Measurements from ENCODE around the gene TMEM201. TPM values are rescaled to one million over a fixed set of nuclear protein-coding genes. Genes with fewer than 3 reads are reported as not detected.

Gene TMEM201
- total and polyA plus RNA-seq, 2 of the 4 experiments (the other 2 are of a cell fraction) = 1.3 to 8.7 TPM

GRCh38 chr1:9549955-9550546, 38.7 kb upstream of the TMEM201 start:
- Histone ChIP-seq H3K14ac (replicated peaks; ENCODE audit: low read depth, low read length) (no peak overlapping the region), H4K5ac (ENCODE audit: low read depth, low read length) (no peak overlapping the region), H3K9me3 (ENCODE audit: control insufficient read depth, insufficient read depth, low read length) (no peaks in the 10 kb centered on the region), H3K4me3 (ENCODE audit: insufficient read depth, low read depth, low read length) (no peak overlapping the region), H3K4me2 (ENCODE audit: low read depth, low read length) (no peak overlapping the region), H2BK20ac (ENCODE audit: low read depth, low read length) (no peak overlapping the region), H2AFZ (replicated peaks; ENCODE audit: low read length, poor library complexity) (no peak overlapping the region), H3K23ac (ENCODE audit: low read depth, low read length) (no peak overlapping the region), H3K36me3 (ENCODE audit: control insufficient read depth, insufficient read depth, low read length) (peaks cover 3% of the 10 kb centered on the region), H3K56ac (ENCODE audit: extremely low read depth, insufficient read depth, low read length) (no peak overlapping the region), H2BK15ac (ENCODE audit: low read depth, low read length) (no peak overlapping the region), H3K4me1 (ENCODE audit: control insufficient read depth, insufficient read depth, low read length) (peaks cover 3% of the 10 kb centered on the region; the same call in 1 of the 2 replicates), H2AK5ac (ENCODE audit: low read depth, low read length) (no peak overlapping the region), H3K27ac (ENCODE audit: insufficient read depth, low read length) (no peak overlapping the region), H4K91ac (ENCODE audit: insufficient read depth, low read depth, low read length) (no peak overlapping the region), H4K8ac (ENCODE audit: low read depth in 2 of 2, low read length in 2 of 2) (no peak overlapping the region), H3K9ac (ENCODE audit: low read depth, low read length) (no peak overlapping the region), H3K4ac (ENCODE audit: low read depth, low read length) (no peak overlapping the region), H2AK9ac (replicated peaks; ENCODE audit: low read depth, low read length, poor library complexity) (no peak overlapping the region), H3K79me1 (ENCODE audit: low read depth in 1 of 2, low read length in 2 of 2) (peaks cover 14 to 61% of the 10 kb centered on the region in 2 experiments), H3K9me1 (ENCODE audit: insufficient read depth, low read length) (peaks cover 11% of the 10 kb centered on the region), H4K20me1 (ENCODE audit: insufficient read depth, low read length) (peaks cover 39% of the 10 kb centered on the region), H3K18ac (ENCODE audit: low read depth, low read length) (no peak overlapping the region), H2BK5ac (ENCODE audit: low read depth, low read length, poor library complexity, severe bottlenecking) (no peak overlapping the region), H3K27me3 (ENCODE audit: control insufficient read depth, insufficient read depth, low read length) (no peaks in the 10 kb centered on the region), H2BK120ac (ENCODE audit: low read depth, low read length) (no peak overlapping the region)
- dilution Hi-C loops (cut with HindIII; ENCODE audit: low sequenced_read_pairs, unreplicated experiment) = no loop called here
- in situ Hi-C loops (cut with MboI; ENCODE audit: low sequenced_read_pairs) = no loop called here
- ChIA-PET CTCF (no interaction called here), POLR2A (ENCODE audit: unreplicated experiment) (no interaction called here)
- WGBS, 2 experiments (ENCODE audit: extremely low coverage in 2 of 2, insufficient read length in 1 of 2) = no CpG with 5 or more reads among the region's 6 CpGs
- DNase-seq = no peak
- intact Hi-C loops (cut with micrococcal nuclease) = no loop called here
- no peak for ATAC-seq (ENCODE audit: low read depth)
- TF ChIP-seq MAZ (IDR thresholded peaks at IDR 0.05; ENCODE audit: borderline replicate concordance, low read depth, low read length) (no peak), MAFK (IDR thresholded peaks at IDR 0.05; ENCODE audit: low read depth, low read length) (no peak), RAD21 (IDR thresholded peaks at IDR 0.05; ENCODE audit: low read length) (no peak), MXI1 (IDR thresholded peaks at IDR 0.05; ENCODE audit: borderline replicate concordance, low read depth, low read length) (no peak), POLR2A (IDR thresholded peaks at IDR 0.05; ENCODE audit: low read depth, low read length) (no peak), USF2 (IDR thresholded peaks at IDR 0.05; ENCODE audit: low read depth, low read length) (no peak), SMC3 (IDR thresholded peaks at IDR 0.05; ENCODE audit: low read depth, low read length) (no peak), NFE2L2 (IDR thresholded peaks at IDR 0.05; ENCODE audit: low read depth, low read length) (no peak), RFX5 (IDR thresholded peaks at IDR 0.05; ENCODE audit: low read depth, low read length) (no peak), CEBPB (IDR thresholded peaks at IDR 0.05; ENCODE audit: low read depth, low read length) (no peak), FOS (IDR thresholded peaks at IDR 0.05; ENCODE audit: low read depth, low read length) (no peak), CHD1 (IDR thresholded peaks at IDR 0.05; ENCODE audit: low read depth, low read length) (no peak), BHLHE40 (IDR thresholded peaks at IDR 0.05; ENCODE audit: low read depth, low read length) (no peak), RCOR1 (IDR thresholded peaks at IDR 0.05; ENCODE audit: insufficient replicate concordance, low read length) (no peak)
- TF ChIP-seq, protein P1, sequence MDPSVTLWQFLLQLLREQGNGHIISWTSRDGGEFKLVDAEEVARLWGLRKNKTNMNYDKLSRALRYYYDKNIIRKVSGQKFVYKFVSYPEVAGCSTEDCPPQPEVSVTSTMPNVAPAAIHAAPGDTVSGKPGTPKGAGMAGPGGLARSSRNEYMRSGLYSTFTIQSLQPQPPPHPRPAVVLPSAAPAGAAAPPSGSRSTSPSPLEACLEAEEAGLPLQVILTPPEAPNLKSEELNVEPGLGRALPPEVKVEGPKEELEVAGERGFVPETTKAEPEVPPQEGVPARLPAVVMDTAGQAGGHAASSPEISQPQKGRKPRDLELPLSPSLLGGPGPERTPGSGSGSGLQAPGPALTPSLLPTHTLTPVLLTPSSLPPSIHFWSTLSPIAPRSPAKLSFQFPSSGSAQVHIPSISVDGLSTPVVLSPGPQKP (IDR thresholded peaks at IDR 0.05; ENCODE audit: borderline replicate concordance, low read depth, low read length) = no peak
- TF ChIP-seq, protein P2, sequence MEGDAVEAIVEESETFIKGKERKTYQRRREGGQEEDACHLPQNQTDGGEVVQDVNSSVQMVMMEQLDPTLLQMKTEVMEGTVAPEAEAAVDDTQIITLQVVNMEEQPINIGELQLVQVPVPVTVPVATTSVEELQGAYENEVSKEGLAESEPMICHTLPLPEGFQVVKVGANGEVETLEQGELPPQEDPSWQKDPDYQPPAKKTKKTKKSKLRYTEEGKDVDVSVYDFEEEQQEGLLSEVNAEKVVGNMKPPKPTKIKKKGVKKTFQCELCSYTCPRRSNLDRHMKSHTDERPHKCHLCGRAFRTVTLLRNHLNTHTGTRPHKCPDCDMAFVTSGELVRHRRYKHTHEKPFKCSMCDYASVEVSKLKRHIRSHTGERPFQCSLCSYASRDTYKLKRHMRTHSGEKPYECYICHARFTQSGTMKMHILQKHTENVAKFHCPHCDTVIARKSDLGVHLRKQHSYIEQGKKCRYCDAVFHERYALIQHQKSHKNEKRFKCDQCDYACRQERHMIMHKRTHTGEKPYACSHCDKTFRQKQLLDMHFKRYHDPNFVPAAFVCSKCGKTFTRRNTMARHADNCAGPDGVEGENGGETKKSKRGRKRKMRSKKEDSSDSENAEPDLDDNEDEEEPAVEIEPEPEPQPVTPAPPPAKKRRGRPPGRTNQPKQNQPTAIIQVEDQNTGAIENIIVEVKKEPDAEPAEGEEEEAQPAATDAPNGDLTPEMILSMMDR (conservative IDR thresholded peaks at IDR 0.05; ENCODE audit: low read depth, low read length) = no peak
- BruUV-seq (replicated peaks) = no TSS peak

All from IMR-90 (cell line).